GM21529 (cell line): ENCODE results near the gene MTG1.
"Not testable (repeated sequence)": the region's sequence is repeated elsewhere in the genome, so short reads cannot be mapped to it uniquely, and the experiment has no call there.

ENCODE experiments used
- ATAC-seq: cut with Tn5 transposase; IDR thresholded peaks from one replicate; pipeline ENCODE4 v1.9.1; 2021; ENCODE audit not compliant: unreplicated experiment

Gene MTG1

GRCh38 chr10:133460208-133460769 lies 66.3 kb downstream of the MTG1 start:
- no peak for ATAC-seq

- ATAC-seq, result no peak
These were observed 67.1 kb downstream of the MTG1 start for GRCh38 chr10:133461027-133461426.

- no peak for ATAC-seq
These were observed 67.9 kb downstream of the MTG1 start for GRCh38 chr10:133461841-133462240.

GRCh38 chr10:133462512-133463305 lies 68.8 kb downstream of the MTG1 start:
- ATAC-seq, result no peak

GRCh38 chr10:133464582-133465031 lies 70.7 kb downstream of the MTG1 start:
- ATAC-seq, result no peak

- ATAC-seq, result no peak
These were observed 71.4 kb downstream of the MTG1 start for GRCh38 chr10:133465191-133465949.

GRCh38 chr10:133465950-133466474 lies 72.1 kb downstream of the MTG1 start:
- no peak for ATAC-seq

GRCh38 chr10:133466683-133467275 lies 72.8 kb downstream of the MTG1 start:
- no peak for ATAC-seq

- no peak for ATAC-seq
These were observed 73.4 kb downstream of the MTG1 start for GRCh38 chr10:133467286-133467911.

- not testable (repeated sequence) for ATAC-seq
These were observed 75.2 kb downstream of the MTG1 start for GRCh38 chr10:133469205-133469604.

- ATAC-seq, result no peak
These were observed 77.5 kb downstream of the MTG1 start for GRCh38 chr10:133471300-133472109.
